ENCODE results near the gene C10orf62.
"Not testable (repeated sequence)": the region's sequence is repeated elsewhere in the genome, so short reads cannot be mapped to it uniquely, and the experiment has no call there.

Gene C10orf62

GRCh38 chr10:97633921-97634320 is 44.4 kb downstream of the C10orf62 start:
- TF ChIP-seq, protein P1, sequence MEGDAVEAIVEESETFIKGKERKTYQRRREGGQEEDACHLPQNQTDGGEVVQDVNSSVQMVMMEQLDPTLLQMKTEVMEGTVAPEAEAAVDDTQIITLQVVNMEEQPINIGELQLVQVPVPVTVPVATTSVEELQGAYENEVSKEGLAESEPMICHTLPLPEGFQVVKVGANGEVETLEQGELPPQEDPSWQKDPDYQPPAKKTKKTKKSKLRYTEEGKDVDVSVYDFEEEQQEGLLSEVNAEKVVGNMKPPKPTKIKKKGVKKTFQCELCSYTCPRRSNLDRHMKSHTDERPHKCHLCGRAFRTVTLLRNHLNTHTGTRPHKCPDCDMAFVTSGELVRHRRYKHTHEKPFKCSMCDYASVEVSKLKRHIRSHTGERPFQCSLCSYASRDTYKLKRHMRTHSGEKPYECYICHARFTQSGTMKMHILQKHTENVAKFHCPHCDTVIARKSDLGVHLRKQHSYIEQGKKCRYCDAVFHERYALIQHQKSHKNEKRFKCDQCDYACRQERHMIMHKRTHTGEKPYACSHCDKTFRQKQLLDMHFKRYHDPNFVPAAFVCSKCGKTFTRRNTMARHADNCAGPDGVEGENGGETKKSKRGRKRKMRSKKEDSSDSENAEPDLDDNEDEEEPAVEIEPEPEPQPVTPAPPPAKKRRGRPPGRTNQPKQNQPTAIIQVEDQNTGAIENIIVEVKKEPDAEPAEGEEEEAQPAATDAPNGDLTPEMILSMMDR (IDR thresholded peaks at IDR 0.05; ENCODE audit: low read depth, low read length): no peak
- H3K27ac ChIP-seq: peak overlapping the region; percentile 70

DNA sequence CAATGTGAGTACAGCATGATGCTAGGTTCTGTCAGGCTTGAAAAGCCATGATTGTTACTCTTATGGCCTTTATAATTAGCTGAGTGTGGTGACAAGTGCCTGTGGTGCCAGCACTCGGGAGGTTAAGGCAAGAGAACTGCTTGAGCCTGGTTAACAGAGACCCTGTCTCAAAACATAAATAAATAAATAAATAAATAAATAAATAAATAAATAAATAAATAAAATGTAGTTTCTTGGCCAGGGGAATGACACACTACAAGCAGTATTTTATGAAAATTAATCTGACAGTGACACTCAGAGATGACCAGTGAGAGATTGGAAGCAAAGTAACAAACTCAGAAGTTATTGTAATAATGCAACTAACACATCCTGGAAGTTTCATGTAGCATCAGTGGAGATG is 46.1 kb downstream of the C10orf62 start:
- H3K36me3 ChIP-seq: no peaks in the 10 kb centered on the region
- H3K27me3 ChIP-seq (ENCODE audit: insufficient read depth, low read depth, severe bottlenecking): no peaks in the 10 kb centered on the region
- no peak overlapping the region for H3K4me3 ChIP-seq (ENCODE audit: low read depth, low read length)
- no peaks in the 10 kb centered on the region for H3K9me3 ChIP-seq (ENCODE audit: severe bottlenecking)
- TF ChIP-seq, protein P1 (IDR thresholded peaks at IDR 0.05; ENCODE audit: low read depth, low read length): no peak
- DNase-seq: no peak
- no peak overlapping the region for H3K27ac ChIP-seq

More at GRCh38 chr10:97633921-97634320, 44.4 kb downstream of the C10orf62 start:
- H3K36me3 ChIP-seq: no peaks in the 10 kb centered on the region
- no peaks in the 10 kb centered on the region for H3K9me3 ChIP-seq (ENCODE audit: severe bottlenecking)
- DNase-seq: peak; percentile 36
- H3K4me3 ChIP-seq (ENCODE audit: low read depth, low read length): peak overlapping the region; percentile 80
- no peaks in the 10 kb centered on the region for H3K27me3 ChIP-seq (ENCODE audit: insufficient read depth, low read depth, severe bottlenecking)

GRCh38 chr10:97639090-97639489 is 49.6 kb downstream of the C10orf62 start:
- not testable (repeated sequence) for H3K4me3 ChIP-seq (ENCODE audit: low read depth, low read length); H3K36me3 ChIP-seq; H3K27ac ChIP-seq; H3K9me3 ChIP-seq (ENCODE audit: severe bottlenecking); DNase-seq; H3K27me3 ChIP-seq (ENCODE audit: insufficient read depth, low read depth, severe bottlenecking)

DNA sequence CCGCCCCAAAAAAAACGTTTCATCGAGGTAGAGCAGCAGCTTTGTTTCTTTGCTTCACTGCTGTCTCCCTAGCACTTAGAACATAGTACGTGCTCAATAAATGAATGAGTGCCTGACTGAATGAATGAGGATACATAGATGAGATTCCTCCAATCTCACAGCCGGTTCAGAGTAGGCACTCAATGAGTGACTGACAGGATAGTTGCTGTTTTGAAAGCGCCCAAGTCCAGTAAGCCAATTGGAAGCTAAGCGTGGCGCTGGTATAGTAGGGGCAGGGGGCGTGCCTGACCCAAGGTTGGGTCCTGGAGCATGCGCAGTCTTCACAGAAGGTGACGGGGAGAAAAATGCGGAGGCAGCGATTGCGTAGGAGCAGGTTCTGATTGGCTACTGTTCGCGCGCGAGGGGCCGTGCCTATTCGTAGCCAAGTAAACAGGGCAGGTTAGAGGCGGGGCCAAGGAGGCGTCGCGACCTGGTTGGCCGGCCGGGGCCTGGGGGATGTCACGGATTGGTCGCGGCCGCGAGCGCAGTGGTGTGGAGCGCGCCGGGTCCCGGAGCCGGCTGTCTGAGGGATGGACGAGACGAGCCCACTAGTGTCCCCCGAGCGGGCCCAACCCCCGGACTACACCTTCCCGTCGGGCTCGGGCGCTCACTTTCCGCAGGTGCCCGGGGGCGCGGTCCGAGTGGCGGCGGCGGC is 50.8 kb downstream of the C10orf62 start, which contains the start of gene PI4K2A:
TSS of gene PI4K2A (plus strand) at position 498 of the 694 bp plus-strand sequence. CDS start at position 570, 72 bp downstream.
- H3K27me3 ChIP-seq (ENCODE audit: insufficient read depth, low read depth, severe bottlenecking): no peaks in the 10 kb centered on the region
- DNase-seq: peak; percentile 99
- peak within 1 kb of the TSS; percentile 43; the same call in 1 of the 2 replicates for H3K27ac ChIP-seq

More for the DNA sequence above, 50.8 kb downstream of the C10orf62 start, which contains the start of gene PI4K2A:
- peak within 1 kb of the TSS; percentile 83 for H3K4me3 ChIP-seq (ENCODE audit: low read depth, low read length)
- H3K9me3 ChIP-seq (ENCODE audit: severe bottlenecking): no peaks in the 10 kb centered on the region
- peaks cover 21% of the 10 kb centered on the region for H3K36me3 ChIP-seq
- TF ChIP-seq, protein P1 (IDR thresholded peaks at IDR 0.05; ENCODE audit: low read depth, low read length): no peak

All from WERI-Rb-1 (cell line).